ENCODE measurements around the gene SLAMF7.
"Not testable (repeated sequence)": the region's sequence is repeated elsewhere in the genome, so short reads cannot be mapped to it uniquely, and the experiment has no call there.

Gene SLAMF7

GRCh38 chr1:160720356-160721085 lies 18.5 kb upstream of the SLAMF7 start:
- DNase-seq (ENCODE audit: low spot score): no peak

- DNase-seq (ENCODE audit: low spot score): no peak
These were observed 17.6 kb upstream of the SLAMF7 start for GRCh38 chr1:160721473-160721872.

- DNase-seq (ENCODE audit: low spot score): no peak
These were observed 16.3 kb upstream of the SLAMF7 start for GRCh38 chr1:160722726-160723125.

- DNase-seq (ENCODE audit: low spot score): no peak
These were observed 15.7 kb upstream of the SLAMF7 start for GRCh38 chr1:160723332-160723731.

GRCh38 chr1:160724465-160725242 lies 14.4 kb upstream of the SLAMF7 start:
- no peak for DNase-seq (ENCODE audit: low spot score)

- no peak for DNase-seq (ENCODE audit: low spot score)
These were observed 12.9 kb upstream of the SLAMF7 start for GRCh38 chr1:160726114-160726497.

GRCh38 chr1:160726498-160727315 lies 12.3 kb upstream of the SLAMF7 start:
- peak; percentile 83 for DNase-seq (ENCODE audit: low spot score)

GRCh38 chr1:160727316-160727640 lies 11.8 kb upstream of the SLAMF7 start:
- DNase-seq (ENCODE audit: low spot score): no peak

GRCh38 chr1:160731564-160731963 lies 7.5 kb upstream of the SLAMF7 start:
- not testable (repeated sequence) for DNase-seq (ENCODE audit: low spot score)

- DNase-seq (ENCODE audit: low spot score): no peak
These were observed 7.1 kb upstream of the SLAMF7 start for GRCh38 chr1:160731990-160732389.

GRCh38 chr1:160733898-160734297 lies 5.1 kb upstream of the SLAMF7 start:
- DNase-seq (ENCODE audit: low spot score): no peak

GRCh38 chr1:160734301-160734700 lies 4.7 kb upstream of the SLAMF7 start:
- DNase-seq (ENCODE audit: low spot score): no peak

- no peak for DNase-seq (ENCODE audit: low spot score)
These were observed 776 bp upstream of the SLAMF7 start for GRCh38 chr1:160738271-160738670.

- no peak for DNase-seq (ENCODE audit: low spot score)
These were observed 1.2 kb downstream of the SLAMF7 start for GRCh38 chr1:160740133-160740688.

GRCh38 chr1:160741092-160741501 lies 2.0 kb downstream of the SLAMF7 start:
- no peak for DNase-seq (ENCODE audit: low spot score)

- DNase-seq (ENCODE audit: low spot score): peak; percentile 22
These were observed 2.7 kb downstream of the SLAMF7 start for GRCh38 chr1:160741612-160742348.

GRCh38 chr1:160742428-160743127 lies 3.5 kb downstream of the SLAMF7 start:
- DNase-seq (ENCODE audit: low spot score): no peak

- DNase-seq (ENCODE audit: low spot score): no peak
These were observed 4.2 kb downstream of the SLAMF7 start for GRCh38 chr1:160743266-160743665.

GRCh38 chr1:160744199-160744851 lies 5.3 kb downstream of the SLAMF7 start:
- DNase-seq (ENCODE audit: low spot score): no peak

- DNase-seq (ENCODE audit: low spot score): no peak
These were observed 5.9 kb downstream of the SLAMF7 start for GRCh38 chr1:160744852-160745520.

Measured in iPS-NIHi11 (cell line).